Measurements from ENCODE around the gene NDUFA3.

Gene NDUFA3

DNA sequence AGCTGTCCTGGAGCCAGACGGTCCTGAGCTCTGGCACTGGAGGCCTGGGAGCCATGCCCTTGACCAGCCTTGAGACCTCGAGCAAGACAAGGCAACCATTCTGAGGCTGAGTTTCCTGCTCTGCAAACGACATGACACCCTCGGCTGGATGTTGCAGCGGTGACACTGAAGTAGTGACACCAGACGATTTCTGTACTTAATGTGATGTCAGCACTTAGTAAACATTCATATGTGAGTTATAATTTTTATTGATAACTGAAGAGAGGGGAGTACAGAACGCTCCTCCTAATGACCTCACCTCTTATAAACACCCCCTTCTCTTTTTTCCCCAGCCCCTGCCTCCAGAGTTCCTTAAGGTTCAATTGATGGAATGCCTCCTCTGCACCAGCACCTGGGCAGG, 5.8 kb downstream of the NDUFA3 start:
- DNase-seq, result no peak

DNA sequence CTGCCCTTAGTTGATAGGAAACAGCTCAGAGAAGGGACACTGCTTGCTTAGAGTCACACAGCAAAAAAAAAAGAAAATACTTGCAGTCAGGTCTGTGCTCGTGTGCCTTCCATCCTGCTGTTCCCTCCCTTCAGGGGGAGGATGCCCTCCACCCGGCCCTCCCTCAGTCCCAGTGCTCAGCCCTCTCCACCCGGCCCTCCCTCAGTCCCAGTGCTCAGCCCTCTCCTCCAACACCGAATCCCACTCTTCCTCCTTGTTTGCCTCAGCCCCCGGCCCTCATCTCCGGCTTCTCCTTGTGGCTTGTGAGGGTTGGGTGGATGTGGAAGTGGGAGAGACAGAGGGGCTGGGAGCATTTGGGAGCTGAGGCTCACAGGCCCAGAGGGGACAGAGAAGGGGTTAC, 7.0 kb downstream of the NDUFA3 start:
- DNase-seq, result no peak

DNA sequence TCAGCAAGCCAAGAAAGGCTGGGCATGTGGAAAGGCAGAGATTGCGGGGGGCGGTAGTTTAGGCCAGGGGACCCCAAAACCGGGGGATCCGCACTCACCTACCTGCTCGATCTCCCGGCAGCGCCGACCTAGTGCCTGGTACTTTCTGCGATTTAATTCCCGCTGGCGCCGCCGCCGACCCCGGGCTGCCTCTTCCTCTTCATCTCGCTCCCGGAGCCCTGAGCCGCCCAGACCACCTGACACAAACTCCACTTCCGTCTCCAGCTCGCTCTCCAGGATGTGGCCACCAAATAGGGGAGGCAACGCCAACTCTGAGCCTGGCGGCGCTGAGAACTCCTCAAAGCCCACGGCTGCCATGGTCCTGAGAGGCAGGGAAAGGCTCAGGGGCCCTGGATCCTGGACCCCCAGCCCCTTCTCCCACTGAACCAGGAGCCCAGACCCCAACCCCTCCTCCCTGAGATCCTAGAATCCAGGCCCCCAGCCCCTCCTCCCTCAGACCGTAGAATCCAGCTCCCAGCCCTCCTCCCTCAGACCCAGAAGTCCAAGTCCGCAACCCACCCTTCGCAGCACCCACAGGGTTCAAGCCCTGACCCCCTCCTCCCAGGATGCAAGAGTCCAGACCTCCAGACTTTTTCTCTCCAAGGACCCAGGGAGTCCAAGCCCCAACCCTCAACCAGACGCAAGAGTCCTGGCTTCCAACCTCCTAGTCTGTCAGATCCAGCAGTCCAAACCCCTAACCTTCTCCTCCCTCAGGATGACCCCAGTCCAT, 11.9 kb downstream of the NDUFA3 start:
- DNase-seq, result peak; percentile 24

DNA sequence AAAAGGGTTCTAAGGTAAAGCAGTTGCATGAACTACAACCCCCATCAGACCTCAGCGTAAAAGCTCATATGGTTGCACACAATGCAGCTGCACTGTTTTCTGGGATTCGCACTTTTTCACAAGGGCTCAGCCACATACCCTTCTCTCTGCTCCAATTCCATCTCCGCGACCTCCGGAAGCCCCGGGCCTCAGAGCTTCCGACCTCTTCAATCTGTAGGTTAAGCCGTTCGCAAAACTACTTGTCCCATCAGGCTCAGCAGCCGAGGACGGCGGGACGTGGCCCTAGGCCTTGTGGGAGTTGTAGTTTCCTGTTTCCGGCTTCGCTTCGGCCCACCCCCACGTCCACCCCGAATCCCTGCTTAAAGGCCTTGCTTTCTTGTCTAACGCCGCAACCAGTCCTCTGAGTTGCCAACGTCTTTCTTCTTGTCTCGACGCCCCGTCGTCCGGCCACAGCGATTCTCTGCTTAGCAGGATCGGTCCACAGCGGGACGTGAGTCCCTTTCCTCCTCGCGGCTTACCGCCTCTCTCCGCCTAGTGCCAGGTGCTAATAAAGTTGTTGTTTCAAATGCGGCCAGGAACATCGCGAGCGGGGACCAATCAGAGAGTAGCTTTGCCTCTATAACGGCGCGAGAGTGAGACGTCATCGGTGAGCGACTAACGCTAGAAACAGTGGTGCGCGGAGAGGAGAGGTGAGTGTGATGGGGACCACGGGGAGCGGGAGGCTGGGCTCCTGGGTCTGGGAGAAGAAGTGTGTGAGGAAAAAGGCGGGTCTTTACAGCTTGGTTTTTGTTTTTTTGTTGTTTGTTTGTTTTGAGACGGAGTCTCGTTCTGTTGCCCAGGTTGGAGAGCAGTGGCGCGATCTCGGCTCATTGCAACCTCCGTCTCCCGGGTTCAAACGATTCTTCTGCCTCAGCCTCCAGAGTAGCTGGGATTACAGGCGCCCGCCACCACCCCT, 12.7 kb downstream of the NDUFA3 start, which contains the start of the genes PRPF31 and TFPT:
Gene PRPF31 (plus strand): TSS at position 646 of the 955 bp plus-strand sequence. CDS start 2,525 bp downstream, outside the sequence.
Gene TFPT (minus strand): TSS at position 549 of the 955 bp plus-strand sequence. CDS start 388 bp downstream, at position 161.
- peak; percentile 98 for DNase-seq

DNA sequence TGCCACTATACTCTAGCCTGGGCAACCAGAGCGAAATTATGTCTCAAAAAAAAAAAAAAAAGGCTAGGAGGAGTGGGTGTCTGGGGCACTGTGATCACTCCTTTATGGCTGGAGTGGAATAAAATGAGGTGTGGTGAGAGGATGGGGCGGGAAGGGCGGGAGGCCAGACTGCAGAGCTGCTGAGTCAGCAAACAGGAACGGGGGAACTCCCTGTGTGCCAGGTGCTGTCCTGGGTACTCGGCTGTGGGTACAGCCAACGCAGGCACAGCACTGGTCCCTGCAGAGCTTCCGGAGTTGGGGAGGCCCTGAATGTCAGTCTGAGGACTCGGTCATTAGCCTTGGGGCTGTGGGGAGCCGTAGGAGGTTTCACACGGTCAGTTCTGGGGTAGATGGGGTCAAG, 18.6 kb downstream of the NDUFA3 start:
- DNase-seq, result no peak

DNA sequence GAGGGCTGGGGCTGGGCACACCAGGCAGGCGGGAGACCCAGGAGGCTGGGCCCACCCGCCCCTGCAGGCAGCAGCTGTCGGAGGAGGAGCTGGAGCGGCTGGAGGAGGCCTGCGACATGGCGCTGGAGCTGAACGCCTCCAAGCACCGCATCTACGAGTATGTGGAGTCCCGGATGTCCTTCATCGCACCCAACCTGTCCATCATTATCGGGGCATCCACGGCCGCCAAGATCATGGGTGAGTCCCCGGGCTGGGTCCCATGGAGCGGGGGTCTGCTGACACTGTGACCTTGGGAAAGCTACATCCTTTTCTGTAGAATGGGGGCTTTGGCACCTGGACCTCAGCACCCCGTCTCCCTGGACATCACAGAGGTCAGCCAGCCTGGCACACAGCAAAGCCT, 21.0 kb downstream of the NDUFA3 start:
- DNase-seq, result no peak

DNA sequence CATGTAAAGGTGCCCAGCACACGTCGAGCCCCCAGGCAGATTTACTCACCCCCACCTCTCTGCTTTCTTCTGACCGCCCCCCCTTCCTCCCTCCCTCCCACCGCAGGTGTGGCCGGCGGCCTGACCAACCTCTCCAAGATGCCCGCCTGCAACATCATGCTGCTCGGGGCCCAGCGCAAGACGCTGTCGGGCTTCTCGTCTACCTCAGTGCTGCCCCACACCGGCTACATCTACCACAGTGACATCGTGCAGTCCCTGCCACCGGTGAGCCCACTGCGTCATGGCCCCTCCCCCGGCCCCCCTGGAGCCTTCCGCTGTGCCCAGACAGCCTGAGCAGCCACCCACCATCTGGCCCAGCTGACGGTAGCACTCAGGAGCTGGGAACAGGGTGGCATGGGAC, 21.7 kb downstream of the NDUFA3 start:
- no peak for DNase-seq

DNA sequence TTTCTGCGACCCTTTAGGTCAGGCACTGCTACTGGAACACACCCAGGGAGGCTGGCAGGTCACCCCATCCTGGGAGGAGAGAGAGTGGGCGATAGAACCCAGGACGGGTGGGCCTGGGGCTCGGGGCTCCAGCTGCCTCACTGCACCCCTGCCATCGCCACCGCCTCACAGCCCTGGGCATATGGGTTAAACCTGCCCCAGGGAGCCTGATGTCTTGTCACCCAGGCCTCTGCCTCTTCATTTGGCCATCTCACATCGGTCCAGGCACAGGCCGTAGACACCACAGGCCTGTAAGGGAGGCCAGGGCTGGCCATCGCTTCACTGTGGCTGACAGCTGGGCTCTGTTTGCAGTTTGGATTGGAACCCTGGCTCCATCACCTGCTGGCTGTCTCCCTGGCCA, 23.1 kb downstream of the NDUFA3 start:
- DNase-seq, result no peak

DNA sequence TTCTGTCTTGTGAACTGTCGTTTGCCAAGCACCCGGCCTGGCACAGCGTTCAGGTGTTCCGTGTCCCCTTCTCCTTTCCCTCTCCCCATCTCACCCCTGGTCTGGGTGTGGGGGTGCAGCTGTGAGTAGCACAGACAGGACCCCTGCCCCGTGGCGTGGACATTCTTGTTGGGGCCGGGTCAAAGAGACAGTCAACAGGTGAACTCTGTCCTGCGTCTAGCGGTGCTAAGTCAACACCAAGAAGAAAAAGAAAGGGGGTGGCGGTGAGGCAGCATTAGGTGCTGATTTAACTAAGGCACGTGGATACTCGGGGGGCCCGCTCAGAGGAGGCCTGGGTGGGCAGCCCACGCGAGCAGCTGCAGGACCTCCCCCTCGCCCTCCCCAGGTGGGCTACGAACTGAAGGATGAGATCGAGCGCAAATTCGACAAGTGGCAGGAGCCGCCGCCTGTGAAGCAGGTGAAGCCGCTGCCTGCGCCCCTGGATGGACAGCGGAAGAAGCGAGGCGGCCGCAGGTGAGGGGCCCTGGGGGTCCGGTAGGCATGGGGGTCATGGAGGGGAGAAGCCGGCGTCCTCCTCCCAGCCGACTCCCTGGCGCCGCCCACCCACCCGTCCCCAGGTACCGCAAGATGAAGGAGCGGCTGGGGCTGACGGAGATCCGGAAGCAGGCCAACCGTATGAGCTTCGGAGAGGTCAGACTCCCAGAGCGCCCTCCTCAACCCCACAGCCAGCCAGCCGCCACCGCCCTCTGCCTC, 25.2 kb downstream of the NDUFA3 start:
- DNase-seq, result no peak

DNA sequence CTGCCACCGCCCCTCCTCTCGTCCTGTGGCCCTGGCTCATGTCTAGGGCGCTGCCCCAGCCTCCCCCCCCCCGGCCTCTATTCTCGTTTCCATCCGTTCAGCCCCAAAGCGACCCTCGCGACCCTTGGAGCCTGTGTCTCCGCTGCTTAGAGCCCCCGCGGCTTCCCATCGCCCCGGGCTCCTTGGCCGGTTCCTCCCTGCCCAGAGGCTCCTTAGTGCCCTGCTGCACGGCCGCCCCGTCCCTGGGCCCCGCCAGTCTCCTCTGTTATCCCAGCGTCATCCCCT, 25.7 kb downstream of the NDUFA3 start:
- no peak for DNase-seq

DNA sequence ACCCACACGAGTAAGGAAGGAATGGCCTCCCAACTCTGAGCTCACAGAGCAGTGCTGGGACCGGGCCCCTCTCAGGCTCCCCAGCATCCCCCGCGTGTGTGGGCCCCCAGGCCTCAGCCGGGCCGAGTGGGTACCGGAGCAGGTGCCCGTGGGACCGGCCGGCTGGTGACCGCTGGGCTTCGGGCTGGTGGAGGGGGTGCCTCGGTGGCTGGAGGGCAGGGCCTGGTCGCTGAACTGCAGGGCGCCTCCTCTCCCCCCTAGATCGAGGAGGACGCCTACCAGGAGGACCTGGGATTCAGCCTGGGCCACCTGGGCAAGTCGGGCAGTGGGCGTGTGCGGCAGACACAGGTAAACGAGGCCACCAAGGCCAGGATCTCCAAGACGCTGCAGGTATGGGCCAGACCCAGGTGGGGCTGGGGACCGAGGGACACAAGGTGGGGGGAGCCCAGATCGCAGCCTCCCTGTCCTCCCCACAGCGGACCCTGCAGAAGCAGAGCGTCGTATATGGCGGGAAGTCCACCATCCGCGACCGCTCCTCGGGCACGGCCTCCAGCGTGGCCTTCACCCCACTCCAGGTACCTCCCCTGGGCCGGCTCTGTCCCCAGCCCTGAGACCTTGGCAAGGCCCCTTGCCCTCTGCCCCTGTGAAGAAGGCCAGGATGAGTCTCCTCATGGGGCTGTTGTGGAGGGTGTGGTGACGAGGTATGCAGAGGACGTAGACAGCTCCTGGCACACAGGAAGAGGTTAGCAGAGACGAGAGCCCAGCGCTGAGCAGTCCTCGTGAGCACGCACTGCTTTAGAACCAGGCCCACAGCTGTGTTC, 26.4 kb downstream of the NDUFA3 start:
- DNase-seq, result no peak

DNA sequence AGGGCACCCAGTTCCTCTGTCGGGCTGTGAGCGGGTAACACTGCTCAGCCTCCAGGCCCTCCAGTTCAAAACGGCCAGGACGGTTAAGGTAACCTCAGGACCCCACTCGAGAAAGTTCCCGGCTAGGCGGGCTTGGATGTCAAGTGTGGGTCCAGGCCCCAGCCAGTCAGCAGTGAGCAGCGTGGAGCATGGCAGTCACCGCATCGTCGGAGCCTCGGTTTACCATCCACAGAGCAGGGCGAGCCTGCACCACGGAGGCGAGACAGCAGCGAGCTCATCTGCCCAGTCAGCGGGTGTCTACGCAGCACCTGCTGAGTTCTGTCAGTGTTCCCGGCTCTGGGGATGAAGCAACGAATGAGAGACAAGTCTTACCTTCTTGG, 27.0 kb downstream of the NDUFA3 start:
- DNase-seq, result no peak

DNA sequence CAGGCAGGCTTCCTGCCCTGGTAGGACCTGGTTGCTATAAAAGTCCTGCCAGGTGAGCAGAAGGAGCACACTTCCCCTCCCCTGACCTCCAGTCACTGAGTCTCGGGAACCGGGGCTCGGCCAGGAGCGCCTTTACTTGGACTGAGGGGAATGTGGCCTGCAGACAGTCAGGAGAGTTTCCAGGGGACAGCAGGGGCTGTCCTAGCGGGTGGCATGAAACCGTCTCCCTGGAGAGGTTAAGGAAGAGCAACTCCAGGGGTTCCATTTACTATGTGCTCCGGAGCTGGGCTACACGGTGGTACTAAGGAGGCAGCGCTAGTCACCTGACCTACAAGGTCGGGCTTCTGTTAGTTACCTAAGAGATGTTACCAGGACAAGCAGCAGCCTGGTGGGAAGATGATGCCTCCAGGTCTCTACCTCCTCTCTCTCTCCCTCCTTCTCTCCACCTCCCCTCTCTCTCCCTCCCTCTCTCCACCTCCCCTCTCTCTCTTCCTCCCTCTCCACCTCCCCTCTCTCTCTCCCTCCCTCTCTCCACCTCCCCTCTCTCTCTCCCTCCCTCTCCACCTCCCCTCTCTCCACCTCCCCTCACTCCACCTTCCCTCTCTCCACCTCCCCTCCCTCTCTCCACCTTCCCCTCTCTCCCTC, 30.8 kb downstream of the NDUFA3 start:
- DNase-seq, result peak; percentile 68

DNA sequence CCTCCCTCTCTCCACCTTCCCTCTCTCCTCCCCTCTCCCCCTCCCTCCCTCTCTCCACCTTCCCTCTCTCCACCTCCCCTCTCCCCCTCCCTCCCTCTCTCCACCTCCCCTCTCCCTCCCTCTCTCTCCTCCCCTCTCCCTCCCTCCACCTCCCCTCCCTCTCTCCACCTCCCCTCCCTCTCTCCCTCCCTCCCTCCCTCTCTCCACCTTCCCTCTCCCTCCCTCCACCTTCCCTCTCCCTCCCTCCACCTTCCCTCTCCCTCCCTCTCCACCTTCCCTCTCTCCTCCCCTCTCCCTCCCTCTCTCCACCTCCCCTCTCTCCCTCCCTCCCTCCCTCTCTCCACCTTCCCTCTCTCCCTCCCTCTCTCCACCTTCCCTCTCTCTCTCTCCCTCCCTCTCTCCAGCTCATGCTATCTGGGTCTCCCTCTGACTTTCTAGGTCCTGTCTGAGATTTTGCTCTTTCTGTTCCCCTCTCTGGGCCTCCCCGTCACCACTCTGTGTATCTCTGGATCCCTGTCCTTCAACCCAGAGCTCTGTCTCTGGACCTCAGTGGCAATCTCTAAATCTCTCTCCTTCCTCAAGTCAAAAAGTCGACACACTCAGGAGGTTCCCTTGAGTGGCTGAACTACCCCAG, 31.4 kb downstream of the NDUFA3 start:
- no peak for DNase-seq

DNA sequence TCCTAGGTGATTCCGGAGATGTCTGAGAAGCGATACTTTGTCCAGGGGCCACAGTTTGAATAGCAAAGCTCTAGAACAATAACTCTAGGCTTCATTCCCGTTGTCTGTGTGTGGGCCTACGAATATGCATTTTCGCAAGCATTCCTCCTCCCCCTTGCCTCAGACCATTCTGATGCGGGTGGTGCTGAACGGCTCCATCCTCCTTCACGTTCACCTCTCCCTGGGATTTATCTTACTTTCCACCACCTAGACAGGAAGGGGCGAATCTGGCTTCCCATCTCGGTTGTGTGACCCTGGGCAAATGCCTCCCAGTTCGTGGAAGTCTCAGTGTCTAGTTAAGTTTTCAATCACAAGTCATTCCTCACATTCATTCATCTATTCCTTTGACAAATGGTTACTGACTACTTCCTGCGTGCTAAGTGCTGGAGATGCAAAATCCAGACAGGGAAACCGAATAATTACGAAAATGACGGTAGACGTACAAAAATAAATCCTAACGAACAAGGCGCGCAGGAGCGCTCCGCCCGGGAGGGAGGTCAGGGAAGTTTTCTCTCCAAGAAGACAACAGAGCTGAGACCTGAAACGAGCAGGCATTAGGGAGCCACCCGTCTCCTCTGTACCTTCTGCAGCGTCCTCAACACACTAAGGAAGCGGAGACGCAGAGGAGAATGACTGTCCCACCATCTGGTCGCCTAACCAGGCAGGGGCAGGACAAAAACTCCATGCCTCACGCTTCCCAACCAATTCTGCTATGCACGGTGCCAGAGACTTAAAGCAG, 33.6 kb downstream of the NDUFA3 start:
- DNase-seq, result no peak

DNA sequence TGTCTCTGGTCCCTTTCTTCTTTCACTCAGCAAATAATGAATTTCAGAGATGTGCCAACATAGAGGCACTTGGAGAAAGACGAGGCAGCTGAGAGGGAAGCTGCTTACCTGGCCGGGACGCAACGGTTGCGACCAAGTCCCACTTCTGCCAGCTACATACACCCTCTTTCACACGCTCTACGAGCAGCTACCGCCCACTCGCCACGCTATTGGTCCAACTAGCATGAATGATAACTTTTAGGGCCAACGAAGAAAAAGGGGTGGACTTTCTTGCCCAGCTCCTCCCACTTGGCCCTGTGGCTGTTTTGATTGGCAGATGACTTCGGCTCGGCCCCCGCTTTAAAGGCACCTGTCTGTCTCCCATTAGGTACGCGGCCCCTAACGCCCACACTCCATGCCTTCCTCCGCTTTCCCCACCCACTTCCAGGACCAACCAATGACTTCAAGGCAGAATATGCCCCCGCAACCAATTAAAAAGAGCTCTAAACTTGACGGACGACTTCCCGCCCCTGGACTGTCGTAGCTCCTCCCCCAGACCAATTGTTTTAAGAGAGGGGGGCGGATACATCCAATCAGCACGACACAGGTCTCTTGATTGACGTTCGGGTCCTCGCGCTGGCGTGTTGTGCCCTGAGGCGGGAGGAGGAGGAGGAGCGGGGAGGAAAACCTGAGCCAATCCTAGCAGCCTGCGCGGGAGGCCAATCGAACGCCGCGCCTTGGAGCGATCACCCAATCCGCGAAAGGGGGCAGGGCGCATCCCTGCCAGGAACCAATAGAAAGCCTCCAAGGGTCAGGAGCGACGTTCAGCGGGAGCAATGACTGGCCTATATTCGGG, 34.4 kb downstream of the NDUFA3 start:
- DNase-seq, result peak; percentile 100

DNA sequence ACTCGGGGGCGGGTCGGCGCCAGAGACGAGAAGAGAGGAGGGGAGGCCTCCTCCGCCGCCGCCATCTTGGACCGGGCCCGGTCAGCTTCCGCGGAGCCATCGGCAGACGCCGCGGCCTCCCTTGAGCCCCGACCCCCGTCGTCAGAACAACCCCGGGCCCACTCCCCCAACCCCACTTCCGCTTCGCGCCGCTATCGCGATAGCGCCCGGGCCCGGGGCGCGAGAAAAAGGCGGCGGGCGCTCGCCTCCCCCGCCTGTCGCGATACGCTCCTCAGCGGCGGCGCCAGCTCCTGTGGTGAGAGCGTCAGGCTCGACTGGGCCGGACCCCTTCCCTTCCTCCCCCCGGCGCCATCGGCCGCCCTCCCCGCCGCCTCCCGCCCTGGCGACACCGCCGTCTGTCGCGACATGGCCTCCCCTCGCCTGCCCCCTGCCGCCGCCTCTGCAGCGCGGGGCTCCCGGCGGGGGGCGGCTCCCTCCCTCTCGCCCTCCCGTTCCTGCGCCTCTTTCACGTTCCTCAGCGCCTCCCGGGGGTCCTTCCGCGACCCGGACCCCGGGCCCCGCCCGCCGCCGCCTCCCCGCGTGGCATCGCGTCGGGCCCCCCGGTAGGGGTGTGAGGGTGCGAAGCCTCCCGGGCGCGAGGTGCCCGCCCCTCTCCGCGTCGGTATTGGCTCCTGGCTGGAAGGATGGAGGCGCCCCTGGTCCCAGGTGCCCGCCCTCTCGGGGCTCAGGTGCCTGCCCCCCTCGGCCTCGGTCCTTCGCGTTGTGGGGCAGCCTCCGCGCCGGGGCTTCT, 35.2 kb downstream of the NDUFA3 start, which contains the start of gene CNOT3:
Gene CNOT3 (plus strand): TSS at position 64 of the 790 bp plus-strand sequence. CDS start 5,217 bp downstream, outside the sequence.
- peak; percentile 18 for DNase-seq

DNA sequence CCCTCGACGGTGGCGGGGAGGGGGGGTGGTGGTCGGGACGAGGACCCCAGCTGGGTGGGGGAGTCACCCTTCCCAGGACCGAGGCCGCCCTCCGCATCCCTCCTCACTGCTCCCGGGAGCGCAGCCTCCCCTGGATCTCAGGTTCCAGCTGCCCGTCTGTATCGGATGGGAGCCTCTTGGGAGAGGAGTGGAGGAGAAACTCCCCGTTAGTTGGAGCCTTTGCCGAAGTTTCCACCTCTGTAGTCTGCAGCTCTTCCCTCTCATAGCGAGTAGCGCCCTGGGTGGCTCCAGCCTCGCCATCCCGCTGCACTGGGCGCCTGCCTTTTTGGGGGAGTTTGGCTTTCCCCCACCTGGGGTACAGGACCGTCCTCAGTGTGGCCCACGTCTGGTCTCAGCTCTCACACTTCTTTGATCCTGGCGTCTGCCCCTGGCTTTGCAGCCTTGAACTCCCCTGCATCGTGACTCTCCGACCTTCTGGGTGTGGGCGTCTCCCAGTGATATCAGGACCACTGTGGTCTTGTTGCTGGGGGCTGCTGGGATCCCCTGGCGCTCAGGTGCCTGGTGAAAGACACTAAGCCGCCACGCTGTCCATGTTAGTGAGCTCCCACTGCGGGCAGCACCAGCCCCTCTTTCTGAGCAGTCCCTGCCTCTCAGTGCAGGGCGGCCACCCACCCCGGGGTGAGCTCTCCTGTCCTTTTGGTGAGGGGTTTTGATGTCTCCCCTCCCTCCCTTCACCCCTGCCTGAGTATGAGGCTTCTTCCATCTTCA, 36.0 kb downstream of the NDUFA3 start:
- no peak for DNase-seq
